HEK293 (cell line): ENCODE data around the gene SEMA3G.

Source experiments
- KLF9 ChIP-seq: fragments of 450-650 bp; formaldehyde crosslinking; IDR thresholded peaks from 2 replicates; pipeline ENCODE4 v1.5.1; 2016; ENCODE audit warnings: missing biosample characterization, missing genetic modification characterization, low read depth
- ZBTB1 ChIP-seq: fragments of 450-650 bp; formaldehyde crosslinking; IDR thresholded peaks from 2 replicates; pipeline ENCODE4 v1.5.1; 2016; ENCODE audit warnings: missing biosample characterization, missing genetic modification characterization
- ZNF140 ChIP-seq: fragments of 450-650 bp; formaldehyde crosslinking; IDR thresholded peaks from 2 replicates; pipeline ENCODE4 v1.5.1; 2016; ENCODE audit warnings: missing biosample characterization, missing genetic modification characterization
- ZNF335 ChIP-seq: fragments of 450-650 bp; formaldehyde crosslinking; conservative IDR thresholded peaks from 2 replicates; pipeline ENCODE4 v1.5.1; 2016; ENCODE audit warnings: missing biosample characterization, missing genetic modification characterization
- ZNF350 ChIP-seq: fragments of 450-650 bp; formaldehyde crosslinking; IDR thresholded peaks from 2 replicates; pipeline ENCODE4 v1.5.0; 2017; ENCODE audit warnings: missing biosample characterization, mild to moderate bottlenecking, missing genetic modification characterization
- ZSCAN16 ChIP-seq: fragments of 450-650 bp; formaldehyde crosslinking; IDR thresholded peaks from 2 replicates; pipeline ENCODE4 v1.5.1; 2016; ENCODE audit warnings: missing biosample characterization, missing genetic modification characterization
- TF ChIP-seq, protein P1 (sequence below): fragments of 450-650 bp; formaldehyde crosslinking; IDR thresholded peaks from 2 replicates; pipeline ENCODE4 v1.5.1; 2016; ENCODE audit warnings: missing biosample characterization, missing genetic modification characterization
- TF ChIP-seq, protein P2 (sequence below): fragments of 450-650 bp; formaldehyde crosslinking; IDR thresholded peaks from 2 replicates; pipeline ENCODE4 v1.5.1; 2016; ENCODE audit warnings: missing biosample characterization, missing genetic modification characterization
- TF ChIP-seq, protein P3 (sequence below): fragments of 450-650 bp; formaldehyde crosslinking; IDR thresholded peaks from 2 replicates; pipeline ENCODE4 v1.5.1; 2016; ENCODE audit warnings: missing biosample characterization, missing genetic modification characterization
- TF ChIP-seq, protein P4 (sequence below): fragments of 450-650 bp; formaldehyde crosslinking; IDR thresholded peaks from 2 replicates; pipeline ENCODE4 v1.5.1; 2016; ENCODE audit warnings: missing biosample characterization, missing genetic modification characterization
- TF ChIP-seq, protein P5 (sequence below): fragments of 450-650 bp; IDR thresholded peaks from 2 replicates; pipeline ENCODE4 v1.5.1; 2018; ENCODE audit warnings: missing biosample characterization, mild to moderate bottlenecking, missing genetic modification characterization
- TF ChIP-seq, protein P6 (sequence below): fragments of 450-650 bp; formaldehyde crosslinking; IDR thresholded peaks from 2 replicates; pipeline ENCODE4 v1.5.1; 2016; ENCODE audit warnings: missing biosample characterization, missing genetic modification characterization
- TF ChIP-seq, protein P7 (sequence below): sonication (generic); formaldehyde crosslinking; IDR thresholded peaks from 2 replicates; pipeline ENCODE4 v1.8.1; 2022; ENCODE audit warnings: mild to moderate bottlenecking, moderate library complexity, missing genetic modification reagents
- TF ChIP-seq, protein P8 (sequence below): fragments of 450-650 bp; formaldehyde crosslinking; IDR thresholded peaks from 2 replicates; pipeline ENCODE4 v1.5.1; 2017; ENCODE audit warnings: missing biosample characterization, missing genetic modification characterization

DNA sequence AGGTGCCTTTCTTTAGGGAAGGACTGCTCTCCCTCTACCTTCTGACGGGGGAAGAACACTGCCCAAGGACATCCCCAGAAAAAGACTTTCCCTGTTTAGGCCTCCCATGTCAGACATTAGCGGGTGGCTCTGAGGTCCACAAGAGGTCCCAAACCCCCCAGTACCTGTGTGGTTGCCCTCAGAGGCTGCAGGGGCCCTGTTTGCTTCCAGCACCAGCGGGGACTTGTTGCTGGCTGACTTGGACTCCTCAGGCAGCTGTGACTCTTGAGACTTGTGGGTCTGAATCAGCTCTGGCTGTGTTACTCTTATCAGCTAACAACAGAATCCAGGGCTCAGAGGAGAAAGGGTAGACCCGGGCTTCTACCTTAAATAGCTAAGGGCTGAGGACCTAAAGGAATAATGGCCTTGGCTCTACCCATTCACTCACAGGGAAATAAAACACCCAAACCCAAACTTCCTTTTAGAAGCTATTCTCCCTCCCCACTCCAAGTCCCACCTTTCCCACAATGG, 39.2 kb downstream of the SEMA3G start:
- TF ChIP-seq, protein P1, sequence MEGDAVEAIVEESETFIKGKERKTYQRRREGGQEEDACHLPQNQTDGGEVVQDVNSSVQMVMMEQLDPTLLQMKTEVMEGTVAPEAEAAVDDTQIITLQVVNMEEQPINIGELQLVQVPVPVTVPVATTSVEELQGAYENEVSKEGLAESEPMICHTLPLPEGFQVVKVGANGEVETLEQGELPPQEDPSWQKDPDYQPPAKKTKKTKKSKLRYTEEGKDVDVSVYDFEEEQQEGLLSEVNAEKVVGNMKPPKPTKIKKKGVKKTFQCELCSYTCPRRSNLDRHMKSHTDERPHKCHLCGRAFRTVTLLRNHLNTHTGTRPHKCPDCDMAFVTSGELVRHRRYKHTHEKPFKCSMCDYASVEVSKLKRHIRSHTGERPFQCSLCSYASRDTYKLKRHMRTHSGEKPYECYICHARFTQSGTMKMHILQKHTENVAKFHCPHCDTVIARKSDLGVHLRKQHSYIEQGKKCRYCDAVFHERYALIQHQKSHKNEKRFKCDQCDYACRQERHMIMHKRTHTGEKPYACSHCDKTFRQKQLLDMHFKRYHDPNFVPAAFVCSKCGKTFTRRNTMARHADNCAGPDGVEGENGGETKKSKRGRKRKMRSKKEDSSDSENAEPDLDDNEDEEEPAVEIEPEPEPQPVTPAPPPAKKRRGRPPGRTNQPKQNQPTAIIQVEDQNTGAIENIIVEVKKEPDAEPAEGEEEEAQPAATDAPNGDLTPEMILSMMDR (tag by site-specific recombination) = no peak
- TF ChIP-seq, protein P2, sequence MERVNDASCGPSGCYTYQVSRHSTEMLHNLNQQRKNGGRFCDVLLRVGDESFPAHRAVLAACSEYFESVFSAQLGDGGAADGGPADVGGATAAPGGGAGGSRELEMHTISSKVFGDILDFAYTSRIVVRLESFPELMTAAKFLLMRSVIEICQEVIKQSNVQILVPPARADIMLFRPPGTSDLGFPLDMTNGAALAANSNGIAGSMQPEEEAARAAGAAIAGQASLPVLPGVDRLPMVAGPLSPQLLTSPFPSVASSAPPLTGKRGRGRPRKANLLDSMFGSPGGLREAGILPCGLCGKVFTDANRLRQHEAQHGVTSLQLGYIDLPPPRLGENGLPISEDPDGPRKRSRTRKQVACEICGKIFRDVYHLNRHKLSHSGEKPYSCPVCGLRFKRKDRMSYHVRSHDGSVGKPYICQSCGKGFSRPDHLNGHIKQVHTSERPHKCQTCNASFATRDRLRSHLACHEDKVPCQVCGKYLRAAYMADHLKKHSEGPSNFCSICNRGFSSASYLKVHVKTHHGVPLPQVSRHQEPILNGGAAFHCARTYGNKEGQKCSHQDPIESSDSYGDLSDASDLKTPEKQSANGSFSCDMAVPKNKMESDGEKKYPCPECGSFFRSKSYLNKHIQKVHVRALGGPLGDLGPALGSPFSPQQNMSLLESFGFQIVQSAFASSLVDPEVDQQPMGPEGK (tag by site-specific recombination) = no peak
- TF ChIP-seq, protein P3, sequence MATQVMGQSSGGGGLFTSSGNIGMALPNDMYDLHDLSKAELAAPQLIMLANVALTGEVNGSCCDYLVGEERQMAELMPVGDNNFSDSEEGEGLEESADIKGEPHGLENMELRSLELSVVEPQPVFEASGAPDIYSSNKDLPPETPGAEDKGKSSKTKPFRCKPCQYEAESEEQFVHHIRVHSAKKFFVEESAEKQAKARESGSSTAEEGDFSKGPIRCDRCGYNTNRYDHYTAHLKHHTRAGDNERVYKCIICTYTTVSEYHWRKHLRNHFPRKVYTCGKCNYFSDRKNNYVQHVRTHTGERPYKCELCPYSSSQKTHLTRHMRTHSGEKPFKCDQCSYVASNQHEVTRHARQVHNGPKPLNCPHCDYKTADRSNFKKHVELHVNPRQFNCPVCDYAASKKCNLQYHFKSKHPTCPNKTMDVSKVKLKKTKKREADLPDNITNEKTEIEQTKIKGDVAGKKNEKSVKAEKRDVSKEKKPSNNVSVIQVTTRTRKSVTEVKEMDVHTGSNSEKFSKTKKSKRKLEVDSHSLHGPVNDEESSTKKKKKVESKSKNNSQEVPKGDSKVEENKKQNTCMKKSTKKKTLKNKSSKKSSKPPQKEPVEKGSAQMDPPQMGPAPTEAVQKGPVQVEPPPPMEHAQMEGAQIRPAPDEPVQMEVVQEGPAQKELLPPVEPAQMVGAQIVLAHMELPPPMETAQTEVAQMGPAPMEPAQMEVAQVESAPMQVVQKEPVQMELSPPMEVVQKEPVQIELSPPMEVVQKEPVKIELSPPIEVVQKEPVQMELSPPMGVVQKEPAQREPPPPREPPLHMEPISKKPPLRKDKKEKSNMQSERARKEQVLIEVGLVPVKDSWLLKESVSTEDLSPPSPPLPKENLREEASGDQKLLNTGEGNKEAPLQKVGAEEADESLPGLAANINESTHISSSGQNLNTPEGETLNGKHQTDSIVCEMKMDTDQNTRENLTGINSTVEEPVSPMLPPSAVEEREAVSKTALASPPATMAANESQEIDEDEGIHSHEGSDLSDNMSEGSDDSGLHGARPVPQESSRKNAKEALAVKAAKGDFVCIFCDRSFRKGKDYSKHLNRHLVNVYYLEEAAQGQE (tag by site-specific recombination) = no peak
- TF ChIP-seq, protein P4, sequence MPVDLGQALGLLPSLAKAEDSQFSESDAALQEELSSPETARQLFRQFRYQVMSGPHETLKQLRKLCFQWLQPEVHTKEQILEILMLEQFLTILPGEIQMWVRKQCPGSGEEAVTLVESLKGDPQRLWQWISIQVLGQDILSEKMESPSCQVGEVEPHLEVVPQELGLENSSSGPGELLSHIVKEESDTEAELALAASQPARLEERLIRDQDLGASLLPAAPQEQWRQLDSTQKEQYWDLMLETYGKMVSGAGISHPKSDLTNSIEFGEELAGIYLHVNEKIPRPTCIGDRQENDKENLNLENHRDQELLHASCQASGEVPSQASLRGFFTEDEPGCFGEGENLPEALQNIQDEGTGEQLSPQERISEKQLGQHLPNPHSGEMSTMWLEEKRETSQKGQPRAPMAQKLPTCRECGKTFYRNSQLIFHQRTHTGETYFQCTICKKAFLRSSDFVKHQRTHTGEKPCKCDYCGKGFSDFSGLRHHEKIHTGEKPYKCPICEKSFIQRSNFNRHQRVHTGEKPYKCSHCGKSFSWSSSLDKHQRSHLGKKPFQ (tag by site-specific recombination) = no peak
- no peak for TF ChIP-seq ZNF335 (tag by site-specific recombination)
- no peak for TF ChIP-seq ZBTB1 (tag by site-specific recombination)
- TF ChIP-seq, protein P5, sequence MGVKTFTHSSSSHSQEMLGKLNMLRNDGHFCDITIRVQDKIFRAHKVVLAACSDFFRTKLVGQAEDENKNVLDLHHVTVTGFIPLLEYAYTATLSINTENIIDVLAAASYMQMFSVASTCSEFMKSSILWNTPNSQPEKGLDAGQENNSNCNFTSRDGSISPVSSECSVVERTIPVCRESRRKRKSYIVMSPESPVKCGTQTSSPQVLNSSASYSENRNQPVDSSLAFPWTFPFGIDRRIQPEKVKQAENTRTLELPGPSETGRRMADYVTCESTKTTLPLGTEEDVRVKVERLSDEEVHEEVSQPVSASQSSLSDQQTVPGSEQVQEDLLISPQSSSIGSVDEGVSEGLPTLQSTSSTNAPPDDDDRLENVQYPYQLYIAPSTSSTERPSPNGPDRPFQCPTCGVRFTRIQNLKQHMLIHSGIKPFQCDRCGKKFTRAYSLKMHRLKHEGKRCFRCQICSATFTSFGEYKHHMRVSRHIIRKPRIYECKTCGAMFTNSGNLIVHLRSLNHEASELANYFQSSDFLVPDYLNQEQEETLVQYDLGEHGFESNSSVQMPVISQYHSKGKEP (tag by site-specific recombination) = no peak
- TF ChIP-seq, protein P6, sequence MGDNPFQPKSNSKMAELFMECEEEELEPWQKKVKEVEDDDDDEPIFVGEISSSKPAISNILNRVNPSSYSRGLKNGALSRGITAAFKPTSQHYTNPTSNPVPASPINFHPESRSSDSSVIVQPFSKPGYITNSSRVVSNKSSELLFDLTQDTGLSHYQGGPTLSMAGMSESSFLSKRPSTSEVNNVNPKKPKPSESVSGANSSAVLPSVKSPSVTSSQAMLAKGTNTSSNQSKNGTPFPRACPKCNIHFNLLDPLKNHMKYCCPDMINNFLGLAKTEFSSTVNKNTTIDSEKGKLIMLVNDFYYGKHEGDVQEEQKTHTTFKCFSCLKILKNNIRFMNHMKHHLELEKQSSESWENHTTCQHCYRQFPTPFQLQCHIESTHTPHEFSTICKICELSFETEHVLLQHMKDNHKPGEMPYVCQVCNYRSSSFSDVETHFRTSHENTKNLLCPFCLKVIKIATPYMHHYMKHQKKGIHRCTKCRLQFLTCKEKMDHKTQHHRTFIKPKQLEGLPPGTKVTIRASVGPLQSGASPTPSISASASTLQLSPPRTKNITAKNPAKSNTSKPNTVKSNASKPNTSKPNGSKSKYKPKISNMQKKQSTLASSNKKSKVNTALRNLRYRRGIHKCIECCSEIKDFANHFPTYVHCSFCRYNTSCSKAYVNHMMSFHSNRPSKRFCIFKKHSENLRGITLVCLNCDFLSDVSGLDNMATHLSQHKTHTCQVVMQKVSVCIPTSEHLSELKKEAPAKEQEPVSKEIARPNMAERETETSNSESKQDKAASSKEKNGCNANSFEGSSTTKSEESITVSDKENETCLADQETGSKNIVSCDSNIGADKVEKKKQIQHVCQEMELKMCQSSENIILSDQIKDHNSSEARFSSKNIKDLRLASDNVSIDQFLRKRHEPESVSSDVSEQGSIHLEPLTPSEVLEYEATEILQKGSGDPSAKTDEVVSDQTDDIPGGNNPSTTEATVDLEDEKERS = no peak
- TF ChIP-seq ZNF350 = no peak
- TF ChIP-seq, protein P7, sequence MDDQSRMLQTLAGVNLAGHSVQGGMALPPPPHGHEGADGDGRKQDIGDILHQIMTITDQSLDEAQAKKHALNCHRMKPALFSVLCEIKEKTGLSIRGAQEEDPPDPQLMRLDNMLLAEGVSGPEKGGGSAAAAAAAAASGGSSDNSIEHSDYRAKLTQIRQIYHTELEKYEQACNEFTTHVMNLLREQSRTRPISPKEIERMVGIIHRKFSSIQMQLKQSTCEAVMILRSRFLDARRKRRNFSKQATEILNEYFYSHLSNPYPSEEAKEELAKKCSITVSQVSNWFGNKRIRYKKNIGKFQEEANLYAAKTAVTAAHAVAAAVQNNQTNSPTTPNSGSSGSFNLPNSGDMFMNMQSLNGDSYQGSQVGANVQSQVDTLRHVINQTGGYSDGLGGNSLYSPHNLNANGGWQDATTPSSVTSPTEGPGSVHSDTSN = no peak
- no peak for TF ChIP-seq ZNF140 (tag by site-specific recombination)
- no peak for TF ChIP-seq ZSCAN16 (tag by site-specific recombination)
- no peak for TF ChIP-seq KLF9 (tag by site-specific recombination)
- TF ChIP-seq, protein P8, sequence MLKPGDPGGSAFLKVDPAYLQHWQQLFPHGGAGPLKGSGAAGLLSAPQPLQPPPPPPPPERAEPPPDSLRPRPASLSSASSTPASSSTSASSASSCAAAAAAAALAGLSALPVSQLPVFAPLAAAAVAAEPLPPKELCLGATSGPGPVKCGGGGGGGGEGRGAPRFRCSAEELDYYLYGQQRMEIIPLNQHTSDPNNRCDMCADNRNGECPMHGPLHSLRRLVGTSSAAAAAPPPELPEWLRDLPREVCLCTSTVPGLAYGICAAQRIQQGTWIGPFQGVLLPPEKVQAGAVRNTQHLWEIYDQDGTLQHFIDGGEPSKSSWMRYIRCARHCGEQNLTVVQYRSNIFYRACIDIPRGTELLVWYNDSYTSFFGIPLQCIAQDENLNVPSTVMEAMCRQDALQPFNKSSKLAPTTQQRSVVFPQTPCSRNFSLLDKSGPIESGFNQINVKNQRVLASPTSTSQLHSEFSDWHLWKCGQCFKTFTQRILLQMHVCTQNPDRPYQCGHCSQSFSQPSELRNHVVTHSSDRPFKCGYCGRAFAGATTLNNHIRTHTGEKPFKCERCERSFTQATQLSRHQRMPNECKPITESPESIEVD (tag by site-specific recombination) = no peak
